Nephron progenitor cell (in vitro differentiated cells): ENCODE data around the gene UBR1.
A peak's percentile ranks its signal among the peaks of the same experiment; 100 is the strongest.

Source experiments
- DNase-seq: peaks from one replicate; pipeline ENCODE4 v3.0.0; 2021
- H3K27ac Mint-ChIP-seq: 2 replicates; pipeline ENCODE4 v1.8.0; 2021; ENCODE audit warnings: mild to moderate bottlenecking, moderate library complexity, mixed read lengths
- H3K27me3 Mint-ChIP-seq: 2 replicates; pipeline ENCODE4 v1.8.0; 2021; ENCODE audit warnings: mild to moderate bottlenecking, low read depth, mixed read lengths; ENCODE audit not compliant: poor library complexity
- H3K36me3 Mint-ChIP-seq: 2 replicates; pipeline ENCODE4 v1.8.0; 2021; ENCODE audit warnings: low read depth, mixed read lengths
- H3K4me1 Mint-ChIP-seq: 2 replicates; pipeline ENCODE4 v1.8.0; 2021; ENCODE audit warnings: mixed read lengths
- H3K4me3 Mint-ChIP-seq: 2 replicates; pipeline ENCODE4 v1.8.0; 2021; ENCODE audit warnings: mild to moderate bottlenecking, moderate library complexity, mixed read lengths
- H3K9me3 Mint-ChIP-seq: 2 replicates; pipeline ENCODE4 v1.8.0; 2021; ENCODE audit warnings: mild to moderate bottlenecking, moderate library complexity, mixed read lengths
- TF ChIP-seq, protein P1 (sequence below): fragments of 200-600 bp; sonication (generic); IDR thresholded peaks from 2 replicates; pipeline ENCODE4 v1.5.0; 2021; ENCODE audit warnings: antibody characterized with exemption

The UBR1 gene

DNA sequence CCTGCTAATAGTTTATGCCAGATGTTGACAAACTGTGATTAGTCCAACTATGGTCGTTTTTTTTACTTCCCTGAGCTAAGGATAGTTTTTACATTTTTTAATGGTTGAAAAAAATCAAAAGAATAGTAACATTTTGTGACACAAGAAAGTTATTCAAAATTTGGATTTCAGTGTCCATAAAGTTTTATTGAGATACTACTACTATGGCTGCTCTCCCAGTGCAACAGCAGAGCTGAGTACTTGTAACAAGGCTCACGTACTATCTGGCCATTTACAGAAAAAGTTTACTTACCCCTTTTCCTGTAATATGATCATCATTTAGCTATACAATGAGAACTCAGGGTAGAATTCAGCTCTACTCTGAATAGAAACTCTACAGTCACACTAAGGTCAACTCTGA is 16.0 kb upstream of the UBR1 start:
- TF ChIP-seq, protein P1, sequence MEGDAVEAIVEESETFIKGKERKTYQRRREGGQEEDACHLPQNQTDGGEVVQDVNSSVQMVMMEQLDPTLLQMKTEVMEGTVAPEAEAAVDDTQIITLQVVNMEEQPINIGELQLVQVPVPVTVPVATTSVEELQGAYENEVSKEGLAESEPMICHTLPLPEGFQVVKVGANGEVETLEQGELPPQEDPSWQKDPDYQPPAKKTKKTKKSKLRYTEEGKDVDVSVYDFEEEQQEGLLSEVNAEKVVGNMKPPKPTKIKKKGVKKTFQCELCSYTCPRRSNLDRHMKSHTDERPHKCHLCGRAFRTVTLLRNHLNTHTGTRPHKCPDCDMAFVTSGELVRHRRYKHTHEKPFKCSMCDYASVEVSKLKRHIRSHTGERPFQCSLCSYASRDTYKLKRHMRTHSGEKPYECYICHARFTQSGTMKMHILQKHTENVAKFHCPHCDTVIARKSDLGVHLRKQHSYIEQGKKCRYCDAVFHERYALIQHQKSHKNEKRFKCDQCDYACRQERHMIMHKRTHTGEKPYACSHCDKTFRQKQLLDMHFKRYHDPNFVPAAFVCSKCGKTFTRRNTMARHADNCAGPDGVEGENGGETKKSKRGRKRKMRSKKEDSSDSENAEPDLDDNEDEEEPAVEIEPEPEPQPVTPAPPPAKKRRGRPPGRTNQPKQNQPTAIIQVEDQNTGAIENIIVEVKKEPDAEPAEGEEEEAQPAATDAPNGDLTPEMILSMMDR = no peak

DNA sequence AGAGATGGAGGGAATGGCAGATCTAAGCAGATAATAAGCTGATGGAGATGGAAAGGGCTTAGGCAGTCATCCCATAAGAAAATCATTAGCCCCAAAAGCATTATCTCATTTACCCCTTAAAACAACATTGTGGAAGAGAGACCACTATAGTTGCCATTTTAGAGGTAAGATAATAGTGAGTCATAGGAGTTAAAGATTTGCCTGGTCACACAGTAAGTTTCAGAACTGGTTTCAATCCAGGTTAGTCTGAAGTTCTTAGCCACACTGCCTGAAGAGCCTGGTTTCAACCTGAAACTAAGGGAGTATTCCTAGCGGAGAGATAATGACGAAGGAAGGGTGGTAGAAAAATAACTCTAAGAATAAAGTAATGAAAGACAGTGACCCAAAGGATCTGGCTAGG is 13.0 kb upstream of the UBR1 start:
- no peak for DNase-seq
- Mint-ChIP-seq H3K9me3 (peaks cover 5% of the 10 kb centered on the region), H3K4me3 (no peak overlapping the region), H3K27me3 (peaks cover 79% of the 10 kb centered on the region), H3K27ac (no peak overlapping the region), H3K4me1 (peaks cover 23% of the 10 kb centered on the region), H3K36me3 (no peaks in the 10 kb centered on the region)
- TF ChIP-seq, protein P1 = no peak

More for the DNA sequence above, 16.0 kb upstream of the UBR1 start:
- Mint-ChIP-seq H3K4me3 (no peak overlapping the region), H3K9me3 (no peaks in the 10 kb centered on the region), H3K27ac (no peak overlapping the region), H3K36me3 (no peaks in the 10 kb centered on the region), H3K27me3 (peaks cover 74% of the 10 kb centered on the region), H3K4me1 (peaks cover 32% of the 10 kb centered on the region)
- no peak for DNase-seq

DNA sequence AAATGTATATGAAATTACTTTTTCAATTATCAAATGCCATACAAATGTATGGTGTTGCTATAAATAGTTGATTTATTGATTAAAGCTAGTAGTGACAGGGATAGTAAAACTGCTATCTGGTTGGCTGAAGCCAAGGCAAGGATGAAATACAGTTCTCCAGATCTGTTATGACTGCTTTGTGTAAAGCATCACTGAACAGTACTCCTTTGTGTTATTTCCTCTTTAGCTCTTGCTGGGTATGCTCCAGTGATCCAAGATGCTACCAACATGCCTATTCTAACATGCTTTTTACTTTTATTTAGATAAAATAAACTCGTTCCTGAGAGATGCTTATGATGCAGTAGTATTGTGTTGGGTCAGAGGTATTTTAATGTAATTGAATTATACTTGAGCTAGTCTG is 12.4 kb upstream of the UBR1 start:
- Mint-ChIP-seq H3K27ac (no peak overlapping the region), H3K4me3 (no peak overlapping the region), H3K4me1 (peaks cover 20% of the 10 kb centered on the region), H3K27me3 (peaks cover 75% of the 10 kb centered on the region), H3K9me3 (peaks cover 5% of the 10 kb centered on the region), H3K36me3 (no peaks in the 10 kb centered on the region)
- TF ChIP-seq, protein P1 = no peak
- DNase-seq = no peak

DNA sequence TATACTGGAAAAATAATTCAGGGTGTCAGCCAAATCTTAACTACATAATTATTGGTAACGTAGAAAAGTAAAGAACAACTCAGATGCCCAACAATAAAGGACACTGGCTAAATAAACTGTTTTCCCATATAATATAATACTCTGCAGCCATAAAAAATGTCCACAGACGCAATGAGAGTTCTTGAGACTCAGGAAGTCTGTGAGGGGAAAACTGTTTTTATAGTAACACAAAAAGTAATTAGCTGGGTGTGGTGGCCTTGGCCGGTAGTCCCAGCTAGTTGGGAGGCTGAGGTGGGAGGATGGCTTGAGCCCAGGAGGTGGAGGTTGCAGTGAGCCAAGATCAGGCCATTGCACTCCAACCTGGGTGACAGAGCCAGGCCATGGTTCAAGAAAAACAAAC is 5.5 kb upstream of the UBR1 start:
- Mint-ChIP-seq H3K27me3 (peaks cover 66% of the 10 kb centered on the region), H3K9me3 (peaks cover 5% of the 10 kb centered on the region), H3K4me1 (peaks cover 10% of the 10 kb centered on the region), H3K4me3 (no peak overlapping the region), H3K27ac (no peak overlapping the region), H3K36me3 (no peaks in the 10 kb centered on the region)
- TF ChIP-seq, protein P1 = no peak
- no peak for DNase-seq

DNA sequence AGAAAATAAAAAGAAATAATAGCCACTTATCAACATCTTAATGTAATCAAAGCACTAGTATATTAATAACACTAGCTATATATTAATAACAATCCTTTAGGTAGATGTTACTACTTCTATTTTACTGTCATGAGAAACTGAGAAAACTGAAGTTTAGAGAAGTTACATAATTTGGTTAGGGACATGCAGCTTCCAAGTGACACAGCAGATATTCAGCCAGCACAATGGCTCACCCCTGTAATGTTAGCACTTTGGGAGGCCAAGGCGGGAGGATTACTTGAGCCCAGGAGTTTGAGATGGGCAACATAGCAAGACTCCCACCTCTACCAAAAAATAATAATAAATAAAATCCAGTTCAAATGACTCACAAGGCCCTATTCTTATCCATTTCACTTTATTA is 1.9 kb upstream of the UBR1 start:
- no peak for DNase-seq
- no peak overlapping the region for H3K4me3 Mint-ChIP-seq
- peaks cover 47% of the 10 kb centered on the region for H3K27me3 Mint-ChIP-seq
- no peaks in the 10 kb centered on the region for H3K9me3 Mint-ChIP-seq
- H3K27ac Mint-ChIP-seq = no peak overlapping the region
- peaks cover 40% of the 10 kb centered on the region for H3K4me1 Mint-ChIP-seq
- H3K36me3 Mint-ChIP-seq = peaks cover 17% of the 10 kb centered on the region
- TF ChIP-seq, protein P1 = no peak

DNA sequence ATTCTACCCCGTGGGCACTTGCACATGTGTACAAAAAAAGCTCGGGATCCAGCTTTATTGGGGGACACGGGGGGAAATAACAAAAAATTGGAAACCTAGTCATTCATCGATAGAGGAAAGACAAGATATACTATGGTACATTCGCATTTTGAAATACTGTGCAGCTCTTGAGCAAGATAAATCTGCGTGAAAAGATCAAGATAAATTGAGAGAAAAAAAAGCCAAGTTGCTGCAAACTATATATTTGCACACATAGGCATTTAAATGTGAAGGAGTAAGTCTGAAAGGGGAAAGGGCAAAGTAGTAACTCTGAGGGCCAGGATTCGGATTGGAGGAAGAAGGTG is 620 bp upstream of the UBR1 start:
- peak overlapping the region; percentile 95 for H3K27ac Mint-ChIP-seq

More for the DNA sequence above, 620 bp upstream of the UBR1 start:
- peak overlapping the region; percentile 93 for H3K4me3 Mint-ChIP-seq
- peaks cover 50% of the 10 kb centered on the region for H3K4me1 Mint-ChIP-seq
- peaks cover 34% of the 10 kb centered on the region for H3K27me3 Mint-ChIP-seq
- DNase-seq = no peak
- H3K36me3 Mint-ChIP-seq = peaks cover 27% of the 10 kb centered on the region
- no peaks in the 10 kb centered on the region for H3K9me3 Mint-ChIP-seq
- TF ChIP-seq, protein P1 = no peak
